HepG2 (cell line): Measurements from ENCODE around the gene AP5Z1. TPM values are rescaled to one million over a fixed set of nuclear protein-coding genes. Genes with fewer than 3 reads are reported as not detected.

Experiments
- ATAC-seq: fragments of 200-7000 bp; cut with Tn5 transposase; 3 replicates; pipeline ENCODE4 v1.9.1; 2020; ENCODE audit warnings: mild to moderate bottlenecking, moderate library complexity
- BruUV-seq: library from RNA; stranded (reverse); fragments of 400-500 nt; replicated peaks from 2 replicates; lab custom pipeline; 2021; lab: Mats Ljungman, UMichigan
- CTCF ChIA-PET: fragments of 300-600 bp; formaldehyde crosslinking; extraction: SDS; loops from one replicate; lab custom pipeline; 2021; ENCODE audit warnings: low total read pairs, inconsistent platforms, low intra/inter-chr PET ratio; lab: Yijun Ruan, JAX
- POLR2A ChIA-PET: fragments of 350-600 bp; sonication (Branson Sonifier 250); formaldehyde crosslinking; loops from one replicate; lab custom pipeline; 2020; ENCODE audit warnings: antibody characterized with exemption, inconsistent platforms; lab: Yijun Ruan, JAX
- DNase-seq: peaks from one replicate; pipeline ENCODE4 v3.0.0-alpha.2; 2015; ENCODE audit warnings: low spot score
- FAIRE-seq: peaks from 3 replicates; lab custom pipeline; 2011; peaks lifted over from hg19 to GRCh38; lab: Jason Lieb, UNC
- H2AFZ ChIP-seq: one replicate; pipeline ENCODE4 v1.6.1; 2011; ENCODE audit warnings: low read length, inconsistent platforms
- H3K27ac ChIP-seq: fragments of 300-600 bp; 3 replicates; pipeline ENCODE4 v1.8.0; 2011; ENCODE audit warnings: mixed run types, mild to moderate bottlenecking, mixed read lengths, low read length, inconsistent platforms; ENCODE audit not compliant: insufficient read depth; ENCODE audit errors: extremely low read length
- H3K27me3 ChIP-seq, 2 experiments: fragments of 200-600 bp in 1 of 2; 2 replicates in 1 of 2; 3 replicates in 1 of 2; pipeline versions ENCODE4 v1.6.0 to v1.8.0; 2011; ENCODE audit warnings: low read length in 2 of 2, mild to moderate bottlenecking in 2 of 2, moderate library complexity in 2 of 2, inconsistent platforms in 1 of 2; ENCODE audit not compliant: insufficient read depth in 2 of 2, control insufficient read depth in 1 of 2
- H3K36me3 ChIP-seq, 2 experiments: fragments of 200-600 bp in 1 of 2; replicated peaks in 1 of 2; 2 replicates in 1 of 2; 3 replicates in 1 of 2; pipeline versions ENCODE4 v1.5.1 to v1.8.0; 2011; ENCODE audit warnings: low read length in 2 of 2, inconsistent platforms in 1 of 2; ENCODE audit not compliant: insufficient read depth in 2 of 2, control insufficient read depth in 1 of 2
- H3K4me1 ChIP-seq: 2 replicates; pipeline ENCODE4 v1.5.1; 2012; ENCODE audit warnings: low read length, inconsistent platforms; ENCODE audit not compliant: insufficient read depth
- H3K4me2 ChIP-seq: 2 replicates; pipeline ENCODE4 v1.6.0; 2011; ENCODE audit warnings: low read depth, low read length, inconsistent platforms
- H3K4me3 ChIP-seq, 3 experiments: fragments of 200-600 bp in 1 of 3; sonication (generic), shearing (Covaris generic) in 1 of 3; replicated peaks in 1 of 3; 2 replicates each; pipeline ENCODE4 v1.5.1; 2011 to 2016; ENCODE audit warnings: low read length in 3 of 3, inconsistent platforms in 2 of 3, low read depth in 2 of 3, mild to moderate bottlenecking in 2 of 3, control low read depth in 1 of 3, mixed read lengths in 1 of 3; ENCODE audit not compliant: insufficient read depth in 1 of 3
- H3K79me2 ChIP-seq: one replicate; pipeline ENCODE4 v1.6.1; 2011; ENCODE audit warnings: low read length, inconsistent platforms; ENCODE audit not compliant: insufficient read depth
- H3K9ac ChIP-seq: 2 replicates; pipeline ENCODE4 v1.6.0; 2011; ENCODE audit warnings: mild to moderate bottlenecking, low read depth, low read length, inconsistent platforms; ENCODE audit not compliant: insufficient read depth
- H3K9me3 ChIP-seq: 2 replicates; pipeline ENCODE4 v1.5.1; 2012; ENCODE audit warnings: mild to moderate bottlenecking, low read length
- H4K20me1 ChIP-seq: 2 replicates; pipeline ENCODE4 v1.6.0; 2011; ENCODE audit warnings: inconsistent platforms, mild to moderate bottlenecking, low read length, moderate library complexity; ENCODE audit not compliant: insufficient read depth
- GLMP ChIP-seq: sonication (generic); formaldehyde crosslinking; IDR thresholded peaks from 2 replicates; pipeline ENCODE4 v1.9.0; 2021; ENCODE audit warnings: missing genetic modification reagents, mild to moderate bottlenecking, borderline replicate concordance
- HMGA1 ChIP-seq: sonication (generic); formaldehyde crosslinking; conservative IDR thresholded peaks from 2 replicates; pipeline ENCODE4 v1.4.0; 2020; ENCODE audit warnings: missing genetic modification reagents
- NCOA2 ChIP-seq: sonication (generic); formaldehyde crosslinking; IDR thresholded peaks from 2 replicates; pipeline ENCODE4 v1.8.0; 2022; ENCODE audit warnings: inconsistent platforms
- SMYD3 ChIP-seq: sonication (generic); formaldehyde crosslinking; IDR thresholded peaks from 2 replicates; pipeline ENCODE4 v1.8.1; 2023; ENCODE audit warnings: mild to moderate bottlenecking, missing genetic modification reagents
- SNAPC2 ChIP-seq: sonication (generic); formaldehyde crosslinking; IDR thresholded peaks from 2 replicates; pipeline ENCODE4 v1.8.1; 2022; ENCODE audit warnings: mild to moderate bottlenecking, missing genetic modification reagents
- STAT6 ChIP-seq: sonication (generic); formaldehyde crosslinking; IDR thresholded peaks from 2 replicates; pipeline ENCODE4 v1.4.0; 2020; ENCODE audit warnings: missing genetic modification reagents, mild to moderate bottlenecking, borderline replicate concordance
- ZBTB49 ChIP-seq: sonication (generic); formaldehyde crosslinking; IDR thresholded peaks from 2 replicates; pipeline ENCODE4 v1.4.0; 2020; ENCODE audit warnings: missing genetic modification reagents, borderline replicate concordance
- ZNF331 ChIP-seq: sonication (generic); formaldehyde crosslinking; IDR thresholded peaks from 2 replicates; pipeline ENCODE4 v1.4.0; 2020; ENCODE audit warnings: missing genetic modification reagents
- ZNF562 ChIP-seq: sonication (generic); formaldehyde crosslinking; IDR thresholded peaks from 2 replicates; pipeline ENCODE4 v1.8.0; 2022; ENCODE audit warnings: missing genetic modification reagents, borderline replicate concordance
- ZNF652 ChIP-seq: IDR thresholded peaks from 2 replicates; pipeline ENCODE4 v1.6.1; 2016; ENCODE audit warnings: low read depth, borderline replicate concordance
- ZNF709 ChIP-seq: sonication (generic); formaldehyde crosslinking; IDR thresholded peaks from 2 replicates; pipeline ENCODE4 v1.5.0; 2020; ENCODE audit warnings: mild to moderate bottlenecking, missing genetic modification reagents
- WGBS: methylation state at CpG from one replicate; pipeline ENCODE4 v1.1.6; 2017; ENCODE audit warnings: low lambda C conversion rate; 5-methylcytosine and 5-hydroxymethylcytosine counted together
- in situ Hi-C: cut with HindIII; loops from 2 replicates; pipeline ENCODE4 v1.10.0; 2017; ENCODE audit warnings: low pct_unique_long_range_greater_than_20kb; ENCODE audit not compliant: extremely low pct_ligation_motif_present
- intact Hi-C: fragments of 100-400 bp; cut with micrococcal nuclease; formaldehyde crosslinking; loops from one replicate; pipeline ENCODE4 v1.10.0; 2022; ENCODE audit not compliant: unreplicated experiment
- polyA plus RNA-seq, 8 experiments: library from polyadenylated mRNA; depleted of rRNA in 3 of 8; stranded (reverse) in 7 of 8; unstranded in 1 of 8; fragments of >200 nt; fragmentation: Illumina TruSeq in 4 of 8; extraction: Trizol in 4 of 8; gene quantifications; 2 replicates each; pipeline versions ENCODE4 v1.2.1 to v1.2.3, GENCODE V29; 2011 to 2016; ENCODE audit warnings: low read depth in 4 of 8, missing spikeins in 1 of 8, mixed read lengths in 1 of 8; ENCODE audit not compliant: insufficient read depth in 1 of 8
- total RNA-seq, 5 experiments: library from RNA; depleted of rRNA; stranded (reverse); fragments of >200 nt; fragmentation: Illumina TruSeq; extraction: Trizol; gene quantifications; 2 replicates each; pipeline ENCODE4 v1.2.3, GENCODE V29; 2016; ENCODE audit warnings: low read depth in 1 of 5

The AP5Z1 gene
- total and polyA plus RNA-seq, 2 of the 13 experiments (the other 11 are each of a cell fraction or from before 2014, with no cell fraction given), result 9.3 to 15.1 TPM

- no peak for DNase-seq
- Histone ChIP-seq H4K20me1 (no peaks in the 10 kb centered on the region), H3K9me3 (no peaks in the 10 kb centered on the region), H3K27me3 (peaks cover 7 to 30% of the 10 kb centered on the region in 2 experiments; a peak in 3 of 5 replicates), H3K4me2 (no peak overlapping the region), H3K4me3 (no peak overlapping the region), H3K9ac (no peak overlapping the region), H3K79me2 (no peaks in the 10 kb centered on the region), H3K27ac (no peak overlapping the region), H3K4me1 (peaks cover 6% of the 10 kb centered on the region; the same call in 1 of the 2 replicates), H2AFZ (no peak overlapping the region), H3K36me3 (no peaks in the 10 kb centered on the region)
- no peak for FAIRE-seq
- intact Hi-C loops (no loop called here), in situ Hi-C loops (no loop called here)
- ChIA-PET CTCF (no interaction called here), POLR2A (no interaction called here)
- ATAC-seq, result no peak
- WGBS, result 2% methylated on average over 16 of the region's 17 CpGs
- TF ChIP-seq SMYD3 (no peak), STAT6 (no peak), ZBTB49 (no peak), ZNF331 (CRISPR knock-in tag) (no peak), SNAPC2 (CRISPR knock-in tag) (no peak), HMGA1 (no peak), ZNF562 (CRISPR knock-in tag) (no peak), ZNF652 (no peak), ZNF709 (no peak), NCOA2 (no peak), GLMP (CRISPR knock-in tag) (no peak)
- BruUV-seq, result no TSS peak
These were observed 31.7 kb downstream of the AP5Z1 start for GRCh38 chr7:4806983-4807597.
